ENCODE data around the gene TOM1. TPM values are rescaled to one million over a fixed set of nuclear protein-coding genes. Genes with fewer than 3 reads are reported as not detected.

TOM1 gene
- total and polyA plus RNA-seq, 4 donors: 17.9 to 53.0 (median 50.5) TPM

DNA sequence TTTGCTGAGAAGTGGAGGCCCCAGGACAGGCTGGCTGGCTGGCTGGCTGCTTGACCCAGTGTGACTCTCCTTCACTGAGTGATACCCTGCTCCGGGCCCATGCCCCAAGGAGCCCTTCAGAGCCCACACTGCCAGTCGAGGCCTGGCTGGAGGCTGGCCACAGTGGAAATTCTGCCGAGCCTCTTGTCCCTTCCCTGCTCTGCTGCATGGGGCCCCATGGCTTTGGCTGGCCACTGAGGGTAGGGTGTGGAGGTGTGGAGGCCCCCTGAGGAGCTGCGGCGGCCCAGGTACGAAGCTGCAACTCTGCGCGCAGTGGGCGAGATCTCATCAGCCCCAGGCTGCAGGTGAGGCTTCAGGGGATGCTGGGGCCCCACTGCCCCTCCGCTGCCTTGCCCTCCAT, 47.8 kb downstream of the TOM1 start:
- WGBS: 93% methylated on average over 10 of the region's 10 CpGs
- H3K4me1 ChIP-seq (ENCODE audit: control insufficient read depth in 4 of 4, insufficient read depth in 4 of 4, low read length in 3 of 4): peaks cover 5 to 20% (median 15%) of the 10 kb centered on the region in 4 donors
- no peak overlapping the region for H3K9ac ChIP-seq (ENCODE audit: low read depth in 1 of 2, low read length in 2 of 2)
- no peak overlapping the region for H3K4me3 ChIP-seq (ENCODE audit: low read depth in 1 of 3, low read length in 3 of 3)
- H3K36me3 ChIP-seq (ENCODE audit: control insufficient read depth in 4 of 4, insufficient read depth in 3 of 4, low read depth in 1 of 4, low read length in 3 of 4): peaks cover 3 to 38% (median 17%) of the 10 kb centered on the region in 4 donors
- TF ChIP-seq YY1 (IDR thresholded peaks at IDR 0.05): no peak
- no peak for TF ChIP-seq RXRA (IDR thresholded peaks at IDR 0.05)
- no peak for TF ChIP-seq HNF4A (conservative IDR thresholded peaks at IDR 0.05)
- TF ChIP-seq NR2F2 (IDR thresholded peaks at IDR 0.05): no peak
- TF ChIP-seq, protein P1, sequence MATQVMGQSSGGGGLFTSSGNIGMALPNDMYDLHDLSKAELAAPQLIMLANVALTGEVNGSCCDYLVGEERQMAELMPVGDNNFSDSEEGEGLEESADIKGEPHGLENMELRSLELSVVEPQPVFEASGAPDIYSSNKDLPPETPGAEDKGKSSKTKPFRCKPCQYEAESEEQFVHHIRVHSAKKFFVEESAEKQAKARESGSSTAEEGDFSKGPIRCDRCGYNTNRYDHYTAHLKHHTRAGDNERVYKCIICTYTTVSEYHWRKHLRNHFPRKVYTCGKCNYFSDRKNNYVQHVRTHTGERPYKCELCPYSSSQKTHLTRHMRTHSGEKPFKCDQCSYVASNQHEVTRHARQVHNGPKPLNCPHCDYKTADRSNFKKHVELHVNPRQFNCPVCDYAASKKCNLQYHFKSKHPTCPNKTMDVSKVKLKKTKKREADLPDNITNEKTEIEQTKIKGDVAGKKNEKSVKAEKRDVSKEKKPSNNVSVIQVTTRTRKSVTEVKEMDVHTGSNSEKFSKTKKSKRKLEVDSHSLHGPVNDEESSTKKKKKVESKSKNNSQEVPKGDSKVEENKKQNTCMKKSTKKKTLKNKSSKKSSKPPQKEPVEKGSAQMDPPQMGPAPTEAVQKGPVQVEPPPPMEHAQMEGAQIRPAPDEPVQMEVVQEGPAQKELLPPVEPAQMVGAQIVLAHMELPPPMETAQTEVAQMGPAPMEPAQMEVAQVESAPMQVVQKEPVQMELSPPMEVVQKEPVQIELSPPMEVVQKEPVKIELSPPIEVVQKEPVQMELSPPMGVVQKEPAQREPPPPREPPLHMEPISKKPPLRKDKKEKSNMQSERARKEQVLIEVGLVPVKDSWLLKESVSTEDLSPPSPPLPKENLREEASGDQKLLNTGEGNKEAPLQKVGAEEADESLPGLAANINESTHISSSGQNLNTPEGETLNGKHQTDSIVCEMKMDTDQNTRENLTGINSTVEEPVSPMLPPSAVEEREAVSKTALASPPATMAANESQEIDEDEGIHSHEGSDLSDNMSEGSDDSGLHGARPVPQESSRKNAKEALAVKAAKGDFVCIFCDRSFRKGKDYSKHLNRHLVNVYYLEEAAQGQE (IDR thresholded peaks at IDR 0.05): no peak
- TF ChIP-seq EGR1 (IDR thresholded peaks at IDR 0.05; ENCODE audit: low read depth in 2 of 2): no peak
- no peak for TF ChIP-seq ZBTB33 (IDR thresholded peaks at IDR 0.05)
- TF ChIP-seq, protein P2, sequence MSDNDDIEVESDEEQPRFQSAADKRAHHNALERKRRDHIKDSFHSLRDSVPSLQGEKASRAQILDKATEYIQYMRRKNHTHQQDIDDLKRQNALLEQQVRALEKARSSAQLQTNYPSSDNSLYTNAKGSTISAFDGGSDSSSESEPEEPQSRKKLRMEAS (IDR thresholded peaks at IDR 0.05): no peak
- no peak for TF ChIP-seq HNF4G (IDR thresholded peaks at IDR 0.05)
- TF ChIP-seq FOXA2 (IDR thresholded peaks at IDR 0.05): no peak
- TF ChIP-seq, protein P3, sequence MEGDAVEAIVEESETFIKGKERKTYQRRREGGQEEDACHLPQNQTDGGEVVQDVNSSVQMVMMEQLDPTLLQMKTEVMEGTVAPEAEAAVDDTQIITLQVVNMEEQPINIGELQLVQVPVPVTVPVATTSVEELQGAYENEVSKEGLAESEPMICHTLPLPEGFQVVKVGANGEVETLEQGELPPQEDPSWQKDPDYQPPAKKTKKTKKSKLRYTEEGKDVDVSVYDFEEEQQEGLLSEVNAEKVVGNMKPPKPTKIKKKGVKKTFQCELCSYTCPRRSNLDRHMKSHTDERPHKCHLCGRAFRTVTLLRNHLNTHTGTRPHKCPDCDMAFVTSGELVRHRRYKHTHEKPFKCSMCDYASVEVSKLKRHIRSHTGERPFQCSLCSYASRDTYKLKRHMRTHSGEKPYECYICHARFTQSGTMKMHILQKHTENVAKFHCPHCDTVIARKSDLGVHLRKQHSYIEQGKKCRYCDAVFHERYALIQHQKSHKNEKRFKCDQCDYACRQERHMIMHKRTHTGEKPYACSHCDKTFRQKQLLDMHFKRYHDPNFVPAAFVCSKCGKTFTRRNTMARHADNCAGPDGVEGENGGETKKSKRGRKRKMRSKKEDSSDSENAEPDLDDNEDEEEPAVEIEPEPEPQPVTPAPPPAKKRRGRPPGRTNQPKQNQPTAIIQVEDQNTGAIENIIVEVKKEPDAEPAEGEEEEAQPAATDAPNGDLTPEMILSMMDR (IDR thresholded peaks at IDR 0.05; ENCODE audit: low read depth, low read length, missing input control): no peak
- TF ChIP-seq FOXA1 (IDR thresholded peaks at IDR 0.05): no peak
- no peak for TF ChIP-seq RAD21 (IDR thresholded peaks at IDR 0.05)
- no peak for TF ChIP-seq SP1 (IDR thresholded peaks at IDR 0.05)
- TF ChIP-seq GABPA (IDR thresholded peaks at IDR 0.05 in 1 of 2, conservative IDR thresholded peaks at IDR 0.05 in 1 of 2): no peak
- TF ChIP-seq ATF3 (IDR thresholded peaks at IDR 0.05): no peak
- no peak for TF ChIP-seq JUND (IDR thresholded peaks at IDR 0.05)
- no peak for TF ChIP-seq TAF1 (conservative IDR thresholded peaks at IDR 0.05)
- H3K27ac ChIP-seq (ENCODE audit: low read depth in 1 of 2, low read length in 2 of 2): no peak overlapping the region
- no peaks in the 10 kb centered on the region for H3K27me3 ChIP-seq (ENCODE audit: control insufficient read depth in 4 of 4, insufficient read depth in 4 of 4, low read length in 3 of 4)
- DNase-seq (ENCODE audit: low spot score): no peak
- no peaks in the 10 kb centered on the region for H3K9me3 ChIP-seq (ENCODE audit: control insufficient read depth in 4 of 4, low read length in 3 of 4)

All from liver (tissue), 9 donors.